GM18868 (cell line): Measurements from ENCODE around the gene UBAC1.
"Not testable (repeated sequence)": the region's sequence is repeated elsewhere in the genome, so short reads cannot be mapped to it uniquely, and the experiment has no call there.

Experiments used
- ATAC-seq: cut with Tn5 transposase; IDR thresholded peaks from one replicate; pipeline ENCODE4 v1.9.1; 2021; ENCODE audit warnings: mild to moderate bottlenecking, moderate library complexity; ENCODE audit not compliant: unreplicated experiment

The UBAC1 gene

DNA sequence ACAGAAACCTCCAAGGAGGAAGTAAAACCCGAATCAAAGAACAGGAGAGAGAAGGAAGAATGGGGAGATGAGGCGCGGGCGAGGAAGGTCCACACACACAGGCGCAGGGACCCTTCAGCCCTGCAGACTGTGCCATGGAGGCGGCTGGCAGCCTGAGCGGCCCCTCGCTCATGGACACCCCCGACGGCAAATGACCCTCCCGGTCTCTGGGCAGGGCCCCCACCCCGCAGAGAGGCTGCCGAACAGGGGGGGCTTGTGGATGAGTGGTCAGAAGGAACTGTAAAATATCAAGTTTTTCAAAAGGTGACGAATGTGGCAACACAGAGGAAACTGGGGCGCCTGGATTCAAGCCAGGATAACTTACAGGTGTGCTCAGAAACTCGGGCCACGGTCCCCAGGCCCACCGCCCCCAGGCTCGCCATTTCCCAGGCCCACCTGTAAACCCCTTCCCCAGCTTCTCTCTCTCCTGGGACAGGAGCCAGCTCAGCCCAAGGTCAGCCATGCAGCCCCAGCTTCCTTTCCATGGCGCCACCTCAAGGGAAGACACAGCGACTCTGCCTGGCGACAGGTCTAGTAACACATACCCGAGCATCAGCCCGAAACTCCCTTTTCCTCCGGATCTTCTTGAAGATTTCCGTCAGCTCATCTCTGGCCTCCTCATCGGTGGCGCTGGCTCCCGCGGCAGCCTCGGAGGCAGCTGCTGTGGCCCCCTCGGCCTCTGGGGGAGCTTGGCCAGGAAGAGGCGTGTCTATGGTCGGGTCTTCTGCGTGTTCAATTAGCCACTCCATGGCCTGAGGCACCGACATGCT is 16.5 kb downstream of the UBAC1 start:
- ATAC-seq, result no peak

DNA sequence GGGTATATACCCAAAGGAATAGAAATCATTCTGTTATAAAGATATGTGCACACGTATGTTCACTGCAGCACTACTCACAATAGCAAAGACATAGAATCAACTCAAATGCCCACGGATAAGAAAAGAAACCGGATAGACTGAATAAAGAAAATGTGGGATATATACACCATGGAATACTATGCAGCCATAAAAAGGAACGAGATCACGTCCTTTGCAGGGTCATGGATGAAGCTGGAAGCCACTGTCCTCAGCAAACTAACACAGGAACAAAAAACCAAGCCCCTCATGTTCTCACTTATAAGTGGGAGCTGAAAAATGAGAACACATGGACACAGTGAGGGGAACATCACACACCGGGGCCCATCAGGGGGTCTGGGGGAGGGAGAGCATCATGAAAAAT is 17.6 kb downstream of the UBAC1 start:
- ATAC-seq, result not testable (repeated sequence)

GRCh38 chr9:135941288-135941995 is 19.7 kb downstream of the UBAC1 start:
- ATAC-seq, result no peak

DNA sequence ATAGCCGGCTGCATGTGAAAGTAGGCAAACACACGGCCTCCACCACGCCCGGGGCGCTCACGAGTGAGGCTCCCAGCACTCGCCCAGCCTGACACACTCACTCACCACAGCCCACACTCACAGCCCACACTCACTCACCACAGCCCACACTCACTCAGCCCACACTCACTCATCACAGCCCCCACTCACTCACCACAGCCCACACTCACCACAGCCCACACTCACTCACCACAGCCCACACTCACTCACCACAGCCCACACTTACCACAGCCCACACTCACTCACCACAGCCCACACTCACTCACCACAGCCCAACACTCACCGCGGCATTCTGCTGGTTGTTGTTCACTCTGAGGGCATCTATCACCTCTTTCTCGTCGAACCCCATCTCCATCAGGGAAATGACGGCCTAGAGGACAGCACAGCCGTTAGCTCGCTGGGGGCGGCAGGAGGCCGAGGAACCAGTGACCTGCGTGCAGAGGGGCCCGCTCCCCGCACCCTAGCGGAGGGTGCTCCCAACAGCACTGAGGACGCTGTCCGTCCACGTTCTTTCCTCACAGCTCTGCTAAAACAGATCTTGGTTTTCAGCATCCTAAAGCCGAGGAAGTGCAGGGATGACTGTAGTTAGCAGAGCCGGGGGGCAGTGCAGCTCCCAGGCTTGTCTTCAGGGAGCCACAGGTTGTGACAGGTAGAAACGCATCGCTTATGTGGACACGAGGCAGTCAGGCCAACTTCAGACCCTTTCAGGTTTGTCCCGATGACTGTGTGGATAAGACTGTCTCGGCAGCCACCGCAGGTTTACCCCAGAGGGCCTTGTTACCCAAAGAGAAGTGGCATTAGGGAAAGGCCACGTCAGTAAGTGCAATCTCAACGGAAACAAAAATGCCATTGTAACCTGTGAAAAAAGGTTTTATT is 21.6 kb downstream of the UBAC1 start:
- ATAC-seq, result no peak

- ATAC-seq, result no peak
Measured at GRCh38 chr9:135937521-135938489, 23.4 kb downstream of the UBAC1 start.

- no peak for ATAC-seq
Measured at GRCh38 chr9:135933114-135933513, 28.1 kb downstream of the UBAC1 start.

GRCh38 chr9:135932656-135933055 is 28.5 kb downstream of the UBAC1 start:
- no peak for ATAC-seq

DNA sequence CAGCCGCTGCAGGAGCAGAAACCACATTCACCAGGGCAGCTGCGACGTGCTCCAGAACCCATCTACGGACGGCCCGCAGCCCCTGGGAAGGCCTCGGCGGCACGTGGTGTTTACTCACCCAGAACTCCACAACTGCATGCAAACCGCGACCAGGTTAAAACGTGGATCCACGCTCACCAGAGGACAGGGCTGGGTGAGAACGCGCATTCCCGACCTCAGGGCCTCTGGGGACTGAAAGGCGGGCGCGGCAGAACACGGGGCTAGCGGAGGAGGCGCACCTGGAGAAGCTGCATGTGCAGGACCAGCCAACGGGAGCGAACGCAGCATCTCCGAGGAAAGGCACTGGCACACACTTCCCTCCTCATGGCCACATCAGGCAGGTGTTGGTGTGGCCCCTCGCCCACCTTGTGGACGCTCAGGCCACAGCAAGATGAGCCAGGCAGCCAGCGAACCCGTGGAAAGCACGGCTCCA is 29.8 kb downstream of the UBAC1 start:
- ATAC-seq, result no peak

DNA sequence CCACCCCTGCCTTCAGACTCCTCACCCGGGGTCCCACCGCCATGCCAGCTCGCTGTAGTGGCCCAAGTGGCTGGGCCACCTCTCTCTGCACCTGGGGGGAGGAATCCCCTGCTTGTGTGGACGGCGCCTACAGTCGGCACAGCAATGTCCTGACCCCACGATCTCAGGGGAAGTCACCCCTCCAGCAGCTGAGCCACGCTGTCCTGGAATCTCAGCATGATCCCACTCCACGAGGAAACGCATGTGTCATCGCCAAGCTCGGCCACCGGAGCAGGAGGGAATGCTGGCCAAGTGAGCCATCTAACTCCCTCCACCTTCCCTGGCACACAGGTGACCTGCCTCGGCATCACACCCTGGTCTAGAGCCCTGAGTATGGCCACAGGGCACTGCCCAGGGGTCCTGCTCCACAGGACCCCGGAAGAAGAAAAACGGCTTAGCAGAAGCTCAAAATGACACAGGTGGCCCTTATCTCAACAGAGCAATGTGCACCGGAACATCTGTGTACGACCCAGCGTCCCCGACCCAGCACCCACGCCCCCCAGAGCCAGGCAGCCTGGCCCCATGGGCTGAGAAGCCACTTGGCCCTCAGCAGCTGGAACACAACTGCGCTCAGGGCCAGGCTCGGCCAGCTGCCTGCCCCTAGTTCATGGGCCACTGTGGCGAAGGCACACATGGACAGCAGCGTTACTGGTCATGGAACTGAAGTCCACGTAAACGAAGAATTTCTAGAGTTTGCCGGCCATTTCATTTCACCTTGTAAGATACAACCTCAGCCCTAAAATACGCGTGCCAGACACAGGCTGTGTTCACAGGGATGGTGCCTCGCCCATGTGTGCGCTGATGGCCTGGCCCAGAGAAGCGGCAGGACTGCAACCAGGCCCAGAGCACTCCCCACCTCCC is 30.5 kb downstream of the UBAC1 start:
- ATAC-seq, result no peak

- no peak for ATAC-seq
Measured at GRCh38 chr9:135929656-135930445, 31.3 kb downstream of the UBAC1 start.

DNA sequence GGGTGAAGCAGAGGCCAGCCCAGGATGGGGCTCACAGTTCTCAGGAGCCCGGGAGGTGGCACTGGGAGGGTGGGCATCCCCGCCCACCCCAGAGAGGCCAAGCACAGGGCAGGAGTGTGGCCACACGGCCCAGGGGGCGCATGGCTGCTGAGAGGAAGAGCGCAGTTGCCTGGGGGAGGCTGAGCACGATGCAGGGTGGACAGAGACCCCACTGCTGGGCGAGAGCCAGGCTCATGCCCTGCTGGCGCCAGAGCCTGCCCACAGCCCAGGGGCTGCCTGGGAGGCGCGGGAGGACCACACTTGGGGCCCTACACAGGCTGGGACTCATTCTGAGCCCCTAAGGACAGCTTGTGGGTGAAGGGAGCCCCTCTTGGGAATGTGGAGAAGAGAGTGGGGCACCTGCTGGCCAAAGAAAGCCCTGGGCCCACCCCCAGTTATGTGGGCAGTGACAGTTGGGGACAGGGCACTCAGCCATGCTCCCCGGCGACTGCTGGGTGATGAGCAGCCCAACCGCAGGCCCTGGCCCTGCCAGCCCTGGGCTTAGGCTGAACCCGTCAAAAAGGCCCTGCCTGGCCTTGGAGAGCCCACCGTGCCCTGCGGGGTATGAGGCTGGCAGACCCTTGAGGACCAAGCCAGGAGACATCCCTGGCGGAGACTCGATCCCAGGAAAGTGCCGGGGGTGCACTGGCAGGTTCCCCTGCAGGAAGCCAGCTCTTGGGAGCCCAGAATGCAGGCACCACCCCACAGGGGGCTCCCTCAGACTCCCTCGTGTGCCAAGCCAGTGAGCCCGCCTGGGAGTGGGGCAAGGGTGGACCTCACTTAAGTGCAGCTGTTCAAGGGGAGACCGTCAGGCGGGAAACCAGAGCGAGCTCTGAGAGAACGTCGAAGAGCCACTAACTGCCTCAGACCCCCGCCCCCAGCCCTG is 32.2 kb downstream of the UBAC1 start:
- no peak for ATAC-seq

- ATAC-seq, result no peak
Measured at GRCh38 chr9:135928074-135928730, 33.0 kb downstream of the UBAC1 start.

DNA sequence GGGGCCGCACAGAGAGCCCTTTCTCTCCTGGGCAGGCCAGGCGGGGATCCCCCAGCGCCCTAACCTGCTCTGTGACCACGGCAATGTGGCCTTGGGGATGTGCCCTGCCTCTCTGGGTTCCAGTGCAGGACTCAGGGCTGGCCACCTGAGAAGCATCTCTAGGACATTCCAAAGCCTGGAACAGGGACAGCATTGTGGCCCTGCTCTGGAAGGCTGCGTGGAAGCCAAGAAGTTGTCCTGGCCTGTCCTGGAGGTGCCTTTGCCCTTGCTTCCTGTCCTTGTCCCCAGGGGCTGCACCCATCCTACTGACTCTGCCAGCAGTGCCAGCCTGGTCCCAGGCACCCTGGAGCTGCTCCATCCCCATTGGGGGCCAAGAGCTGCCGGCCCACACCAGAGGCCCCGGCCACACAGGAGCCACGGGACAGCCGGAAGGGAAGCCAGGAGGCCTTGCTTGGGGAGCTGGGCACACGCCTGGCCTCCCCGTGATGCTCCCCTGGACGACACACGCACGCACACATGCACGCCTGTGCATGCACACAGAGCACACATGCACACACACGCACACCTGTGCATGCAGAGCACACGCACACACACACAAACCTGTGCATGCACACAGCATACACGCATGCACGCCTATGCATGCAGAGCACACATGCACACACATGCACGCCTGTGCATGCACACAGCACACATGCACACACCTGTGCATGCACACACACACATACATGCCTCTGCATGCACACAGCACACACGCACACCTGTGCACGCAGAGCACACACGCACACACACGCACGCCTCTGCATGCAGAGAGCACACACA is 33.8 kb downstream of the UBAC1 start:
- no peak for ATAC-seq

DNA sequence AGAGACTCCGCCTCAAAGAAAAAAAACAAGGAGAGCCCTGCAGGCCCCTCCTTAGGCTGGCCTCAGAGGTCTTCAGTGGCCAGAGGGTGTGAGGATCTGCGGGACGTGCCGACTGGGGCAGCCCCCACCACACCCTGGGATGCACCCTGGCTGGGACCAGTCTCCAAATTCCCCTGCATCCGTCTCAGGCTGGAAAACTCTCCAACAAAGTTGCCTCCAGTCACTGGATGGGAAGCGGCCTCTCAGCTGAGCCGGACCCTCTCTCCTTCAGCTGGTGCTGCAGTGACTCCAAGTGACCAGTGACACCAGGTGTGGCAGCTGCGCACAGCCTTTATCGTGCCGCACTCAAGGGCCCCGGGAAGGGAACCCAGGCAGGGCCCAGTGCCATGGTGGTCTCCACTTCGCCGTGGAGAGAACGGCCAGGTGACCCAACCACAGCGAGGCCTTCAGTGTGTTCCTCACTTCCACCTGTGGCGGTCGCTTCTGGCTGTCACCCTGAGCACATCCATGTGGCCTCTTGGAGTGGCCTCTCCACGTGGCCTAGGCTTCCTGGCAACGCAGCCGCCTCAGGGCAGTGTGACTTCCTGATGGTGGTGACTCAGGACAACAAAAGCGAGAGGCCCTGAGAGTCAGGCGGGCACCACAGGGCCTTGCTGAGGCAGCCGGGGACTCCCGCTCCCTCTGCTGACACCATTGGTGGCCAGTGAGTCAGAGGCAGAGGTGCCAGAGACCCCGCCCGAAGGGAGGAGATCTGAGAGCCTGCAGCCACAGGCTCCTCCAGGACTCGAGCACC is 34.6 kb downstream of the UBAC1 start:
- ATAC-seq, result no peak
